Measurements from ENCODE around the gene ABCA2. TPM values are rescaled to one million over a fixed set of nuclear protein-coding genes. Genes with fewer than 3 reads are reported as not detected.
A peak's percentile ranks its signal among the peaks of the same experiment; 100 is the strongest.

The ABCA2 gene
- polyA plus RNA-seq, 5 donors = 16.0 to 35.7 (median 21.0) TPM

GRCh38 chr9:136979769-136980587 lies 48.1 kb downstream of the ABCA2 start:
- no peak for DNase-seq

- DNase-seq = no peak
Observed at GRCh38 chr9:136978865-136979544, 49.0 kb downstream of the ABCA2 start.

GRCh38 chr9:136978073-136978864 lies 49.8 kb downstream of the ABCA2 start:
- DNase-seq = peak; percentile 65 to 67

- no peak for DNase-seq
Observed at GRCh38 chr9:136977649-136978072, 50.4 kb downstream of the ABCA2 start.

GRCh38 chr9:136977223-136977622 lies 50.8 kb downstream of the ABCA2 start, which contains the start of gene PTGDS:
Gene PTGDS (plus strand): TSS chr9:136977504. CDS start chr9:136977579, 75 bp downstream.
- DNase-seq = peak; percentile 70 to 74

GRCh38 chr9:136975644-136976043 lies 52.4 kb downstream of the ABCA2 start:
- DNase-seq = no peak

- DNase-seq = no peak
Observed at GRCh38 chr9:136974817-136975535, 53.1 kb downstream of the ABCA2 start.

- no peak for DNase-seq
Observed at GRCh38 chr9:136973618-136974617, 54.1 kb downstream of the ABCA2 start.

- no peak for DNase-seq
Observed at GRCh38 chr9:136972743-136973142, 55.3 kb downstream of the ABCA2 start.

- no peak for DNase-seq
Observed at GRCh38 chr9:136972335-136972734, 55.7 kb downstream of the ABCA2 start.

GRCh38 chr9:136971746-136972145 lies 56.3 kb downstream of the ABCA2 start:
- DNase-seq = no peak

- no peak for DNase-seq
Observed at GRCh38 chr9:136970361-136970760, 57.7 kb downstream of the ABCA2 start.

- DNase-seq = no peak
Observed at GRCh38 chr9:136969774-136970173, 58.3 kb downstream of the ABCA2 start.

GRCh38 chr9:136969150-136969549 lies 58.9 kb downstream of the ABCA2 start:
- no peak for DNase-seq

GRCh38 chr9:136968333-136969127 lies 59.5 kb downstream of the ABCA2 start:
- no peak for DNase-seq

GRCh38 chr9:136965771-136966484 lies 62.1 kb downstream of the ABCA2 start:
- no peak for DNase-seq

GRCh38 chr9:136964833-136965422 lies 63.1 kb downstream of the ABCA2 start:
- no peak for DNase-seq

GRCh38 chr9:136964171-136964689 lies 63.8 kb downstream of the ABCA2 start:
- DNase-seq = no peak

Data from right lung (tissue), 5 donors.